Chondrocyte (in vitro differentiated cells): ENCODE data around the gene UBTD1. TPM values are rescaled to one million over a fixed set of nuclear protein-coding genes. Genes with fewer than 3 reads are reported as not detected.

Source experiments
- DNase-seq: peaks from one replicate; pipeline ENCODE4 v3.0.0; 2021; ENCODE audit warnings: mixed read lengths, low spot score
- H3K27ac Mint-ChIP-seq: one replicate; pipeline ENCODE4 v1.8.0; 2021; ENCODE audit warnings: mild to moderate bottlenecking, moderate library complexity, mixed read lengths; ENCODE audit not compliant: unreplicated experiment
- H3K27me3 Mint-ChIP-seq: 2 replicates; pipeline ENCODE4 v1.8.0; 2021; ENCODE audit warnings: low read depth, mixed read lengths
- H3K36me3 Mint-ChIP-seq: 2 replicates; pipeline ENCODE4 v1.8.0; 2021; ENCODE audit warnings: low read depth, mixed read lengths
- H3K4me1 Mint-ChIP-seq: 2 replicates; pipeline ENCODE4 v1.8.0; 2021; ENCODE audit warnings: low read depth, mild to moderate bottlenecking, mixed read lengths
- H3K4me3 Mint-ChIP-seq: one replicate; pipeline ENCODE4 v1.8.0; 2021; ENCODE audit warnings: mild to moderate bottlenecking, moderate library complexity, mixed read lengths; ENCODE audit not compliant: unreplicated experiment
- H3K9me3 Mint-ChIP-seq: 2 replicates; pipeline ENCODE4 v1.8.0; 2021; ENCODE audit warnings: low read depth, mixed read lengths
- total RNA-seq: library from RNA; stranded (reverse); gene quantifications from 3 replicates; pipeline ENCODE4 v1.2.1, GENCODE V29; 2021
- TF ChIP-seq, protein P1 (sequence below): fragments of 200-600 bp; sonication (generic); IDR thresholded peaks from 2 replicates; pipeline ENCODE4 v1.5.0; 2021; ENCODE audit warnings: antibody characterized with exemption, mild to moderate bottlenecking, moderate library complexity

Gene UBTD1
- total RNA-seq, 1 donor from 2014 or later: 38.2 TPM

DNA sequence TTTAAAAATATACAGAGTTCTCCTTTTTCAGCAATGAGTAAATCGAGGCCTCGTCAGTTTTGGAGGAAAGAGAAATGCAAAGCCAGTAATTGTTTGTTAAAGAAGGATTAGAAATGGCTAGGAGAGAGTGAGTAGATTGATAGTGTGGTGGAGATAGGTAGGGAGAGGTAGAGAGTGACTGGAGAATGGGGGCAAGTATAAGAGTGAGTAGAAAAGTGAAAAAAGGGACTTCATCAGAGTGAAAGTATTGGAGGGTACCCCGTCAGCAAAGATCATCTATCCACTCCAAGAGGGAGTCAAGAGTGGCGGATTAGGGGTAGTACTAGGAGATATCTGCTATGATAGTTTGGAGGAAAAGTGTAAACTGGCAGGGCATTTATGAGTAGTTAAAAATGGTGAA, 64.6 kb downstream of the UBTD1 start:
- Mint-ChIP-seq H3K4me1 (peaks cover 31% of the 10 kb centered on the region), H3K27me3 (no peaks in the 10 kb centered on the region), H3K9me3 (no peaks in the 10 kb centered on the region), H3K4me3 (no peak overlapping the region), H3K27ac (no peak overlapping the region), H3K36me3 (no peaks in the 10 kb centered on the region)
- no peak for DNase-seq
- TF ChIP-seq, protein P1, sequence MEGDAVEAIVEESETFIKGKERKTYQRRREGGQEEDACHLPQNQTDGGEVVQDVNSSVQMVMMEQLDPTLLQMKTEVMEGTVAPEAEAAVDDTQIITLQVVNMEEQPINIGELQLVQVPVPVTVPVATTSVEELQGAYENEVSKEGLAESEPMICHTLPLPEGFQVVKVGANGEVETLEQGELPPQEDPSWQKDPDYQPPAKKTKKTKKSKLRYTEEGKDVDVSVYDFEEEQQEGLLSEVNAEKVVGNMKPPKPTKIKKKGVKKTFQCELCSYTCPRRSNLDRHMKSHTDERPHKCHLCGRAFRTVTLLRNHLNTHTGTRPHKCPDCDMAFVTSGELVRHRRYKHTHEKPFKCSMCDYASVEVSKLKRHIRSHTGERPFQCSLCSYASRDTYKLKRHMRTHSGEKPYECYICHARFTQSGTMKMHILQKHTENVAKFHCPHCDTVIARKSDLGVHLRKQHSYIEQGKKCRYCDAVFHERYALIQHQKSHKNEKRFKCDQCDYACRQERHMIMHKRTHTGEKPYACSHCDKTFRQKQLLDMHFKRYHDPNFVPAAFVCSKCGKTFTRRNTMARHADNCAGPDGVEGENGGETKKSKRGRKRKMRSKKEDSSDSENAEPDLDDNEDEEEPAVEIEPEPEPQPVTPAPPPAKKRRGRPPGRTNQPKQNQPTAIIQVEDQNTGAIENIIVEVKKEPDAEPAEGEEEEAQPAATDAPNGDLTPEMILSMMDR: no peak

DNA sequence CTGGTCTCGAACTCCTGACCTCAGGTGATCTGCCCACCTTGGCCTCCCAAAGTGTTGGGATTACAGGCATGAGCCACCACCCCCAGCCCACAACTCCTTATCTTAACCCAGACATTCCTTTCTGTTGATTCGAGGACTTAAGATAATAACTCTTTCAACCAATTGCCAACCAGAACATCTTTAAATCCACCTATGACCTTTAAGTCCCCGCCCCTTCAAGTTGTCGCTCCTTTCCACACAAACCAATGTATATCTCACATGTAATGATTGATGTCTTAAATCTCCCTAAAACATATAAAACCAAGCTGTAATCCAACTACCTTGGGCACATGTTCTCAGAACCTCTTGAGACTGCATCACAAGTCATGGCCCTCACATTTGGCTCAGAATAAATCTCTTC, 66.1 kb downstream of the UBTD1 start:
- peaks cover 3% of the 10 kb centered on the region for H3K36me3 Mint-ChIP-seq
- peaks cover 31% of the 10 kb centered on the region for H3K4me1 Mint-ChIP-seq
- no peaks in the 10 kb centered on the region for H3K27me3 Mint-ChIP-seq
- H3K27ac Mint-ChIP-seq: no peak overlapping the region
- TF ChIP-seq, protein P1: no peak
- DNase-seq: peak; percentile 4
- H3K4me3 Mint-ChIP-seq: no peak overlapping the region
- H3K9me3 Mint-ChIP-seq: no peaks in the 10 kb centered on the region

DNA sequence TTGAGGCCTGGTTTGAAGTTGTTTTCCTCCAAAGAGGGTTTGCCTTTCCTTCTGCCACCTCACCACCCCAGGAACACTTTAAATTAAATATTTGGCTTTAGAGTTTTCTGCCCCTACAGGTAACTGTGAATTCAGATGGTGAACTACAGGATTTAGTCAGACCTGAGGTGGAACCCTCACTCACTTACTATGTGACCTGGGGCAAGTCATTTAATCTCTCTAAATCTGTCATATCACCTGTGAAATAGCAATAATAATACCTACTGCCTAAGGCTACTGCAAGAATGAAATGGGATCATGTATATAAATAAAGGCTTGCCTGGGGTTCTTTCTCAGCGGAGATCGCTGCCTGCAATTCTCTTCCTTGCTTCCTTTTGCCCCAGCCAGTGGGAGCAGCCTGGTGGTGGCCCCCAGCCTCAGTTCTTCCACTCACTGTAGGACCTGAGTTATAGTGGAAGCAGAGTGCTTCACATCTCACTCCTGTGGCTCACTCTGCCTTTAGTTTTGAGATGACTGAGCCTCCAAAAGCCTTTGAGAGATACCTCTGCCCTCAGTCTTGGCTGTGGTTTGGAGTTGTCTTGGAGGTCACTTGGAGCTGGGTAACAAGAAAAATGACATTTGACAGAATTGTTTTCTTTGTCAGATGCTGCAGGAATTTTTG, 67.7 kb downstream of the UBTD1 start:
- DNase-seq: peak; percentile 18
- TF ChIP-seq, protein P1: no peak
- no peaks in the 10 kb centered on the region for H3K9me3 Mint-ChIP-seq
- peaks cover 22% of the 10 kb centered on the region for H3K4me1 Mint-ChIP-seq
- H3K27ac Mint-ChIP-seq: peak overlapping the region; percentile 22
- peaks cover 4% of the 10 kb centered on the region for H3K36me3 Mint-ChIP-seq
- H3K27me3 Mint-ChIP-seq: no peaks in the 10 kb centered on the region
- no peak overlapping the region for H3K4me3 Mint-ChIP-seq

DNA sequence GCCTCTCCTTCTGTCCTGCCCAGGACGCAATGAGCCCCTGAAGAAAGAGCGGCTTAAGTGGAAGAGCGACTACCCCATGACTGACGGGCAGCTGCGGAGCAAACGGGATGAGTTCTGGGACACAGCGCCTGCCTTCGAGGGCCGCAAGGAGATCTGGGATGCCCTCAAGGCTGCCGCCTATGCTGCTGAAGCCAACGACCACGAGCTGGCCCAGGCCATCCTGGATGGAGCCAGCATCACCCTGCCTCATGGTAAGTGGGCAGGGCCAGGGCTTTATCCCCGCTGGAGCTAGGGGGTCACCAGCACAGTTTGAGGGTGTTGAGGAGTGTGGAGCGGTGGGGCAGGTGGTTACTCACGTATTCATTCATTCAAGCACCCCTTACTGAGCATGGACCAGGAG, 69.2 kb downstream of the UBTD1 start:
- Mint-ChIP-seq H3K4me1 (peaks cover 31% of the 10 kb centered on the region), H3K27me3 (no peaks in the 10 kb centered on the region), H3K4me3 (no peak overlapping the region), H3K27ac (no peak overlapping the region), H3K36me3 (peaks cover 4% of the 10 kb centered on the region), H3K9me3 (no peaks in the 10 kb centered on the region)
- peak; percentile 65 for DNase-seq
- TF ChIP-seq, protein P1: no peak

DNA sequence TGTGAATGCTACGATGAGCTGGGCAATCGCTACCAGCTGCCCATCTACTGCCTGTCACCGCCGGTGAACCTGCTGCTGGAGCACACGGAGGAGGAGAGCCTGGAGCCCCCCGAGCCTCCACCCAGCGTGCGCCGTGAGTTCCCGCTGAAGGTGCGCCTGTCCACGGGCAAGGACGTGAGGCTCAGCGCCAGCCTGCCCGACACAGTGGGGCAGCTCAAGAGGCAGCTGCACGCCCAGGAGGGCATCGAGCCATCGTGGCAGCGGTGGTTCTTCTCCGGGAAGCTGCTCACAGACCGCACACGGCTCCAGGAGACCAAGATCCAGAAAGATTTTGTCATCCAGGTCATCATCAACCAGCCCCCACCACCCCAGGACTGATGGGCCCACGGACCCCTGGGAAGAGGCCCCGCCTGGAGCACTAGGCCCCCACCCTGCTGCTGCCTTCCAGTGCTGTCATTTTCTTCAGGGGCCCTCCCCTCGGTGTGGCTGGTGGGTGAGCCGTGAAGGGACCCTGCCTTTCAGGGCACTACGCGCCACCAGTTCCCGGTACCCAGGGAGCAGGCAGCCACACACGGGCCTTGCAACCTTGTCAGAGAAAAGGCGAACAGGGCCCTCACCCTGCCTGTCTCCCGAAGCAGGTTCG, 71.5 kb downstream of the UBTD1 start:
- Mint-ChIP-seq H3K4me3 (no peak overlapping the region), H3K27ac (peak overlapping the region; percentile 27), H3K27me3 (no peaks in the 10 kb centered on the region), H3K9me3 (no peaks in the 10 kb centered on the region), H3K36me3 (peaks cover 6% of the 10 kb centered on the region), H3K4me1 (peaks cover 49% of the 10 kb centered on the region)
- TF ChIP-seq, protein P1: no peak
- peak; percentile 89 for DNase-seq
